Activated CD4-positive, alpha-beta T cell treated with anti-CD3 and anti-CD28 coated beads, Interleukin-10, Interleukin-2, amounts not matched to agents 100 ng/mL and 50 ng/mL, durations not matched to agents 16 hours and 8 hours (primary cell): Measurements from ENCODE around the gene NOP16.
A peak's percentile ranks its signal among the peaks of the same experiment; 100 is the strongest.

ENCODE experiments used
- DNase-seq: peaks from one replicate; pipeline ENCODE4 v3.0.0-alpha.2; 2020

Gene NOP16

GRCh38 chr5:176384366-176384930 lies 4.0 kb downstream of the NOP16 start:
- DNase-seq: no peak

DNA sequence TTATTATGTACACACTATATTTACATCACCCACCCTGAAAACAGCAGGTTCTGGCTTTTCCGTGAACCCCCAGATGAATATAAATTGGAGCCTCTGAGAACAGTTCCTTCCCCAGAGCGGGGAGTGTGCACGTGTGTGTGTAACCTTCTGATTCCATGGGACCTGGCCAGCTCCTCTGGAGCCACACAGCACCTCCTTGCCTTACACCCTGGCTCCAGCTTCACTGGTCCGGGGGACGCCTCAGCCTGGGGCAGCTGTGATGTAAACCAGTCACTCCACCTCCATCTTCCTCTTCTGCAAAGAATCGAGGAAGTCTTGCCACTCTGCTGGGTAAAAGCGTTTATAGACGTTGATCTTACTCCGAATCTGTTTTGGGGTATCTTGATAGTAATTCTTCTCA lies 4.4 kb downstream of the NOP16 start:
- DNase-seq: no peak

- no peak for DNase-seq
Measured at GRCh38 chr5:176383248-176383905, 5.0 kb downstream of the NOP16 start.

- no peak for DNase-seq
Measured at GRCh38 chr5:176382721-176383120, 5.7 kb downstream of the NOP16 start.

GRCh38 chr5:176381979-176382378 lies 6.4 kb downstream of the NOP16 start:
- DNase-seq: no peak

DNA sequence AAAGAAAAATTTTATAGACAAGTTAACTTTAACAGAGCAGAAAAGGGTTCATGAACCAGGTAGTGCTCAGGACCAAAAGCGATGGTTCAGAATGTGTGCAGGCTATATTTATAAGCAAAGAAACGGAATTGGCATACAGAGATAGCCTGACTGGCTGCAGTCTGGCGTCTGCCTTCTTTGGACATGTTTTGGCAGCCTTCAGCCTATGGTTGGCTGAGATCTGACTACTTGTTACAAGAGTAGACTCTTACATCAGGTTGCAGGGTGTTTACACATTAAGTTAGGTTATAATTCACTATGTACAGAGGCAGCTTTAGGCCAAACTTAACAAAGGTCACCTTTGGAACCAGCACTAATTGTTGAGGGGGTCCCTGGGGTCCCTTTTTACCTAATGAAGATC lies 7.0 kb downstream of the NOP16 start:
- DNase-seq: no peak

DNA sequence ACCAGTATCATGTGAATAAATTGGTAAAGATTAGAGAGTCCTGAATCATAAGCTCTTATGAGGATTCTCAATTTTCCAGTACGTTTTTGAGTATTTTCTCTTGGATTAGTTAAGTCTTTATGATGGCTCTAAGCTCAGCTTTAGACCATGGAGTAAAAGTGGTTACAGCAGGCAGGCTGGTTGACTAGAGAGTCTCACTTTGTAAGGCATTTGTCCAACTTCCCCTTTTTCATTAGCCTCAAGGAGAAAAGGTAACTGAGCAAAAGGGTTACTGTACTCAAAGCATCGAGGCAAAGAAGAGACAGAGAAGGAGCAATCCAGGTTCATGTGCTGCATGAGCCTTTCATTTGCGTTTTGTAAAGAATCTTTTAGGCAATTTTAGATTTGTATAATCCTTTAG lies 8.5 kb downstream of the NOP16 start:
- no peak for DNase-seq

DNA sequence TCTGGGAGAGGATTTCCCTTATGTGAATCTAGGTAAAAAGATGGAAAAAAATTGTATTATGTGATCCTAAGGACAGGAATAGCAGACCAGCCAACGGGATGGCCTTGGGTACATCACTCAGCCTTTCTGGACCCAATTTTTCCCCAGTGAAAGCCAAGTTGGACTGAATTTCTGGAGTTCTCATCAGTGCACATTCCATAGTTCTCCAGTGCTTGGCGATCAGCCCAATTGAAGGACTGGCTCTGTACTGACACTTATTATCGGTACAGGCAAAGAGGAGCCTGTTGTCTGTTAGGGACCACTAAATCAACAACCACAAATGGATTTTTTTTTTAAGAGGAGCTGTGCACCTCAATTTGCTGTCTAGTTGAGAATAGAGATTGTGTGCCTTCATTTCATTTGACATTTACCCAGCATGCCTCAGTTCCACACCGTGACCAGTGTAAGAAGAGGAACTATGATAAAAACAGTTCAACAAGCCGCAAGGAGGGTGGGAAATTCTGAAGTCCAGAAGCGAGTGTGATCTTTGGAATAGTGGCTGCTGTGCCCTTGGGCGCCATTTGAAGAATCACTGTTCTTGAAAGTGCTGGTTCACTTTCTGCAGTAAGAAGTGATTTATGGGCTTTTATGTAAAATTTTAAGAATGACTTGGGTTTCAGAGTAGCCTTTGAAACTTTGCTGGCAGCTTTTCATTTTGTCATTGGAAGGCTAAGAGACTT lies 15.1 kb downstream of the NOP16 start:
- no peak for DNase-seq

- no peak for DNase-seq
Measured at GRCh38 chr5:176371621-176372539, 16.5 kb downstream of the NOP16 start.

- no peak for DNase-seq
Measured at GRCh38 chr5:176369934-176370711, 18.3 kb downstream of the NOP16 start.

DNA sequence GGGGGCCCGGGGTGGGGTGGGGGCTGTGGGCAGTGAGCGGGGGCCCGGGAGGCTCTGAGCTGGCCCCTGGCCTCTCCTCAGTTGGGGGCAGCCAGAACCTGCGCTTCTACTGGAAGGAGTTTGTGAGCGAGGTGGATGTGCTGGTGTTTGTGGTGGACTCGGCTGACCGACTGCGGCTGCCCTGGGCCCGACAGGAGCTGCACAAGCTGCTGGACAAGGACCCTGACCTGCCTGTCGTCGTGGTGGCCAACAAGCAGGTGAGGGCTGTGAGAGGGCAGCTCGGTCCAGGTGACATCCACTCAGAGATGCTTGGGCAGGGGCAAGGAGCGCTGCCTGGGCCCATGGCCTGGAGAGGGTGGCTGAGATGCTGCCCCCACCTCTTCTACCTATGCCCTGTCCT lies 19.7 kb downstream of the NOP16 start:
- DNase-seq: no peak

DNA sequence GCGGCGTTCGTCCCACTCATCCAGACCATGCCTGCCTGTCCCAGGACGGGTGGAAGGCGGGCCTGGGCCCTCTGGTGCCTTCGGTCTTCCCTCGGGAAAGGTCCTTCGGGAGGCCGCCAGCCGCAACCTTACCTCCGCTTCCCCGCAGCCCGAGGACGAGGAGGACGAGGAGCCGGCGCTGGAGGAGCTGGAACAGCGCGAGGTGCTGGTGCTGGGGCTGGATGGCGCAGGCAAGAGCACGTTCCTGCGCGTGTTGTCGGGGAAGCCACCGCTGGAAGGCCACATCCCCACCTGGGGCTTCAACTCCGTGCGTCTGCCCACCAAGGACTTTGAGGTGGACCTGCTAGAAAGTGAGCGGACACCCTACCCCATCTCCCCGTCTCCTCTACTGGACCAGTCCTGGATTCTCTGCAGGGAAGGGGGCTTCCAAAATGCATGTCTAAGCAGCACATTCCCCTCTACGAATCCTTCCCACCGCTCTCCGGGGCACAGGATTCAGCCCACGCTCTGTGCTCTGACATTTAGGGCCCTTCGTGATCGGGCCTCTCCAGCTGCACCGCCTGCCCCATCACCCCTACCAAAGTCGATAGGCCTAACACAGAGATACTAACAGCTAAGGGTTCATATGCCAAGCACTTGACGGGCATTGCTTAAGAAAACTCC lies 22.0 kb downstream of the NOP16 start:
- no peak for DNase-seq

GRCh38 chr5:176365351-176366231 lies 22.8 kb downstream of the NOP16 start, which contains the start of gene ARL10:
ARL10 (plus strand) TSS chr5:176365487; CDS start chr5:176365564, 77 bp downstream.
- peak; percentile 68 for DNase-seq

- no peak for DNase-seq
Measured at GRCh38 chr5:176364765-176365350, 23.5 kb downstream of the NOP16 start.

DNA sequence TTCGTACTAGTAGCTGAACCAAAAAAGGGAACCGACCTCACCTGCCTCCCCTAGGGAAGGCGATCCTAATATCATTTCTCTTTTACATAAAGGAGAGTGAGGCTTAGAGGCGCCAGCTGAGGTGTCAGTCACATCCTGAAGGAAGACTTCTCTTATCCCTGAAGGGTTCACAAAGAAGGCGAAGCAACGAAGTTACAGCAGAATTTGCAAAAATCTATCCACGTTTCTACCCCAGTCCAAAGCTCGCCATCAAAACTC lies 26.2 kb downstream of the NOP16 start:
- no peak for DNase-seq

GRCh38 chr5:176361437-176362232 lies 26.8 kb downstream of the NOP16 start, which contains the start of gene KIAA1191:
KIAA1191 (minus strand) TSS chr5:176361764; CDS start chr5:176359508, 2,256 bp downstream.
- peak; percentile 96 for DNase-seq

- no peak for DNase-seq
Measured at GRCh38 chr5:176360894-176361436, 27.4 kb downstream of the NOP16 start.

- DNase-seq: peak; percentile 18
Measured at GRCh38 chr5:176359658-176360057, 28.7 kb downstream of the NOP16 start.

DNA sequence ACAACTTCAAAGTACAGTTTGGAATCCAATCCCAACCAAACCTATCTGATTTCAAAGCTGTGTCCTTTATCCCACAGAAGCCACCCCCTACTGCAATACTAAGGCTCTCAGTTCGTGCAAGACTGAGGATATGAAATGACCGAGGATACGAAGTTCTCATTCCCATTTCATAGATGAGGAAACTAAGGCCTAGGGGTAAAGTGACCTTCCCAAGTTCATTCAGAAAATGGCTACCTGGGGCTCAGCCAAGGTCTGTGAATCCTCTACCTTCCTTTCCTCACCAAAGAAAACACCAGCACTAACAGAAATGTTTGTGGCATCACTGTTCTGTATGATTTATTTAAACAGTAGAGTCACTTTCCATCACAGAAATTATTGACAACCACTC lies 32.2 kb downstream of the NOP16 start:
- DNase-seq: no peak
